Kidney tubule cell (primary cell): ENCODE results near the gene GUCY2D.
A peak's percentile ranks its signal among the peaks of the same experiment; 100 is the strongest.
"Not testable (repeated sequence)": the region's sequence is repeated elsewhere in the genome, so short reads cannot be mapped to it uniquely, and the experiment has no call there.

Experiments used
- DNase-seq: peaks from one replicate; pipeline ENCODE4 v3.0.0-alpha.2; 2018; ENCODE audit warnings: low spot score

Gene GUCY2D

DNA sequence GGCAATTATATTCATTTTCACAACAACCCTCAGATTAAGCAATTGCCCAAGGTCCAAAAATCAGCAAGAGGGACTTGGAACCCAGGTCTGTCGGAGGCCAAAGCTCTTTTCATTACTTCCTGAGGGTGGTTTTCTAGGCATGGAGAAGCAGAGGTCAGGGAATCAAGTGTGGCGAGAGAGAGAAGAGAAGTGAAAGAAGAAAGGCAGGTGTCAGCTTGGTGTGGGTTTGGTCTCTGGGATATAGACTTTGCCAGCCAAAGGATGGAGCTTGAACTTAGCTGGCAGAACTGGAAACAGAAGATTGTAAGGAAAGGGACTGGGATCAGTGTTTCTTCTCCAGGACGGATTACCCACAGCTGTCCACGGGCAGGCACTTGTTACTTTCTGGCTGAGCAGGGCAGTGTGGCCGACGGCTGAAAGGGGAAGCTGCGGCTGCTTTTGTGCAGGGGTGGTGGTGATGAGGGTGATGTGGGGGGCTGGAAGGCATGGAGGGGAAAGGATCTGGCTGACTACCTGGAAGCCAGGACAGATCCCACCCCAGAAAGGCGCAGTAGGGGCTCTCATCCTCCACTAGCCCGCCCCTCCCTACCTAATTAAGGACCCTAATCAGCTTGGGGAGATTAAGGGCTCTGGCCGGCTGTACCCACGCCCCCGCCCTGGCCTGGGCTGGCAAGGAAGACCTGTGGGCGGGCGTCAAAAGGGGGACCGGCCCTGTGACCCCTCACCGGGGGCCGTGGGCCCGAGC is at the start of gene GUCY2D:
Gene GUCY2D, plus strand, starts transcription at position 640 of the 745 bp plus-strand sequence. CDS start 433 bp downstream, outside the sequence.
- no peak for DNase-seq

DNA sequence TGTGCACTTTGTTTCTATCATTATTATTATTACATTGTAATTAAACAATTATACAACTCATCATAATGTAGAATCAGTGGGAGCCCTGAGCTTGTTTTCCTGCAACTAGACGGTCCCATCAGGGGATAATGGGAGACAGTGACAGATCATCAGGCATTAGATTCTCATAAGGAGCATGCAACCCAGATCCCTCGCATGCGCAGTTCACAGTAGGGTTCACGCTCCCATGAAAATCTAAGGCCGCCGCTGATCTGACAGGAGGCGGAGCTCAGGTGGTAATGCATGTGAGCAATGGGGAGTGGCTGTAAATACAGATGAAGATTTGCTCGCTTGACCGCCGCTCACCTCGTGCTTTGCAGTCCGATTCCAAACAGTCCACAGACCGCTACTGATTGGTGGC is 49.1 kb upstream of the GUCY2D start:
- not testable (repeated sequence) for DNase-seq

DNA sequence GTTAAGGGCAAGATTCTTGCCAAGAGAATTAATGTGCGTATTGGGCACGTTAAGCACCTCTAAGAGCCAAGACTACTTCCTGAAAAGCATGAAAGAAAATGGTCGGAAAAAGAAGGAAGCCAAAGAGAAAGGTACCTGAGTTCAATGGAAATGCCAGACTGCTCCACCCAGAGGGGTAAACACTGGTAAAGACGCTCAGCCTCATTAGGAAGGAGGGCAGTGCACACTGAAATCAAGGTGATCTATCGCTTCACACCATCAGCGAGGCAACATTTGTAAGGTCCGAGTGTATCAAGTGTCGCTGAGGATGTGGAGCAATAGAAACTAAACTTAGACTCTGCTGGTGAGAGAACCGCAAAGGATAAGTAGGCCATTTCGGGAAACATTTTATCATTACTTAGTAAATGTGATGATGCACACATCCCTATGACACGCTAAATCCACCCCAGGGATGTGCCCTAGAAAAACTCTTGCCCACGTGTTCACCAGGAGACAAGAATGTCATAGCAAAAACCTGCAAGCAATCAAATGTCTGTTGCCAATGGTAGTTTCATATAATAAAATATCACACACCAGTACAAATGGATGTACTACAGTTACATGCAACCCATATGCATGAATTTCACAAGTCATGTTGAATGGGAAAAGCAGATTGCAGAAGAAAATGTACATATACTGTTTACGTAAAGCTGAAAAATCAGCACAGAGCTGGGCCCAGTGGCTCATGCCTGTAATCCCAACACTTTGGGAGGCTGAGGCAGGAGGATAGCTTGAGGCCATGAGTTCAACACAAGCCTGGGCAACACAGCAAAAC is 46.8 kb upstream of the GUCY2D start:
- no peak for DNase-seq

DNA sequence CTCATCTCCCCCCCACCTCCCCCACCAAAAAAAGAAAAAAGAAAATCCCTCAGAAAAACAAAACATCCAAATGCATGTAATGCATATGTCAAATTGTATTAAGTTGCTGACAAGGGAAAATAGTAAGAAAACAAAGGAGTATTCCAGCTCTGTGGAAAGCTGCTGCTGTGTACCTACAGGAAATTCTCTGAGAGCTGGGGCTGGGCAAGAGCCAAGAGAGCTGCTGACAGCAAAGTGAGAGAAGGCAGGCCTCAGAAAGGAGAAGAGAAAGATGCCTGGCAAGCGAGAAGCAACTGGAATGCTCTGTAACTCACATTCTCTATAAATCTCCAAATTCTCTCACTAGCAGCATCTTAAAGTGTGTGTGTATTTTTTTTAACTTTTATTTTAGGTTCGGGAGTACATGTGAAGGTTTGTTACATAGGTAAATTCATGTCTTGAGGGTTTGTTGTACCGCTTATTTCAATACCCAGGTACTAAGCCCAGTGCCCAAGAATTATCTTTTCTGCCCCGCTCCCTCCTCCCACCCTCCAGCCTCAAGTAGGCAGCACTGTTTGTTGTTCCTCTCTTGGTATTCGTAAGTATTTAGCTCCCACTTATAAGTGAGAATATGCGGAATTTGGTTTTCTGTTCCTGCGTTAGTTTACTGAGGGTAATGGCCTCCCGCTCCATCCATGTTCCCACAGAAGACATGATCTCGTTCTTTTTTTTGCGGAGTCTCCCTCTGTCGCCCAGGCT is 46.0 kb upstream of the GUCY2D start:
- no peak for DNase-seq

DNA sequence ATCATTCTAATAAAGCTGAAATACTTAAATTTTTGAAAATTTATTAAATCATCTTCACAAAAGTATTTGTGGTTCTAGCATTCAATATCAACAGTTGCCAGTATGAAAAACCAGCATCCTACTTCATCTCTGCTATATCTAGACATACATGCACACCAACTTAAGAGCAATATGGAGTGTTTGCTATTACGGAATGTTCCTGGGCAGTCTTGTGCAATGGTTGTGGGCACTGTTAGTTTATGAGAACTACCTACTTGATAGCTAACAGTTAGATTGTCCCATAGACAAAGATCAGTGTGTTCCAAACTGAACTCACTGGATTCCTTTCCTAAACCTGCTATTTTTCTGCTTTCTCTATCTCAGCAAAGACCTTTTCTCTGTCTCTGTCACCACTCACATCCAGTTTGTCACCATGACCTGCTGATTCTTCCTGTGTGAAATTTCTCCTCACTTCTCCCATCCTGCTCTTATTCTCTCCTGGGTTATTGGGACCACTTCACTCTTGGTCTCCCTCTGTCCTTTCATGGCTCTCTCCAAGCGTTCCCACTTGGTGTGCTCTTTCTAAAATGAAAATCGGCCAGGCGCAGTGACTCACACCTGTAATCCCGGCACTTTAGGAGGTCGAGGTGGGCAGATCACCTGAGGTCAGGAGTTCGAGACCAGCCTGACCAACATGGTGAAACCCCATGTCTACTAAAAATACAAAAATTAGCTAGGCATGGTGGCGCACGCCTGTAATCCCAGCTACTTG is 42.7 kb upstream of the GUCY2D start:
- DNase-seq = no peak

DNA sequence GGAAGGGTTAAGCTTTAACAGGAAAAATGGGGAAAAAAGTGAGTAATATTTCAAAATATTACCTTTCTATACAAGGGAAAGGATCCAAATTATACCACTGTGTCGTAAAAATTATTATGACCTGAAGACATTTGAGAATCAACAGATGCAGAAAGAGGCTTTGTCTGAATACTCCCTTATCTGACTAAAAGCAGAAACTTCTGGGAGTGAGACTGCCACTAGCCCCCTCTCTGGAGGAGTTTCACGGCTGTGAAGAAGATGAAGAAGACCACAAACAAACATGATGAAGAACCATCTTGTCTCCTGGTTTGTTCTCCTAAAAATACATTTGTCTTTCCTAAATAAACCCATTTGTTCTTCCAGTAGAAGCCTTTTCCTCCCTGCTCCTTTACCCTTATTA is 41.0 kb upstream of the GUCY2D start:
- DNase-seq = no peak

DNA sequence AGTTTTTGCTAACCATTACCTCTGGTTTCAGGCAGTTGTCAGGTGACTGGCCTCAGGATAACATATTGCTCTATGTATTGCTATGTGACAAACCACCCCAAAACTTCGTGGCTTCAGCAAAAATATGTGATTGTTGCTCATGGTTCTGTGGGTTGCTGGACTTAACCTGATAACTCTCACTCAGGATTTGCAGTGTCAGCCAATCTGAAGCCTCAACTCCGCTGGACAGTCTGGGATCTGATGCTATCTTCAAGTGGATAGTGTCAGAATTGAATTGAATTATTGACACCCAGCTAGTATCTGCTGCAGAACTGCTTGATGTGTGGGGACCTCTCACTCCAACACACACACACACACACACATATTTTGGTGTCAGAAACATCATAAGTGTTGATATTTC is 34.7 kb upstream of the GUCY2D start:
- no peak for DNase-seq

DNA sequence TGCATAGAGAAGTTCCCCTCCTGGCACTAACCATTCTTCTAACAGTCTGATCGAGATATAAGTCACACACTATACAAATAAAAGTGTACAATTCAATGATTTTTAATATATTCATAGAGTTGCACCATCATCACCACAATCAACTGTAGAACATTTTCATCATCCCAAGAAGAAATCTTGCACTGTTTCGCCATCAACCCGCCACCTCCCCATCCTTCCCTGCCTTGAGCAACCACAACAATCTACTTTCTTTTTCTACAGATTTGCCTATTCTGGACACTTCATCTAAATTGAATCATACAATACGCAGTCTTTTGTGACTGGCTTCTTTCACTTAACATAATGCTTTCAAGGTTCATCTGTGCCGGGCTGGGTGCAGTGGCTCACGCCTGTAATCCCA is 33.0 kb upstream of the GUCY2D start:
- DNase-seq = no peak

DNA sequence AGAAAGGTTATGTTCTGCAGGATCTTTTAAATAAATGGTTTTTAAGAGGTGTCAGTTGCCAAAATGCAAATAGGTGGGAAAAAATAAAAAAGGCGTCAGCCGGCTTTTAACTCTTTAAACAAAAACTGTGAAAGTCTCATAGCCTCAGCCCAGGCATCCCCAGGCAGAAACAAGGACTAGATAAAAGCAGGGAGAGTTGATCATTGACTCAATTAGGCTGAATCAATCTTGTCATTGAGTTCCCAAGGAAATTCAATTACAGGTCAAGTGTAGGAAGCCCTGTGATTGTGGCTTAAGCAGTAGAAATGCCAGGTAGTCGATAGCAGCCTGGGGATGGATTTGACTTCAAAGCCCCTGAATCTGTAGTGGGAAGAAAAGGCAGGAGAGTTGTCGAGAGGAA is 30.8 kb upstream of the GUCY2D start:
- no peak for DNase-seq

DNA sequence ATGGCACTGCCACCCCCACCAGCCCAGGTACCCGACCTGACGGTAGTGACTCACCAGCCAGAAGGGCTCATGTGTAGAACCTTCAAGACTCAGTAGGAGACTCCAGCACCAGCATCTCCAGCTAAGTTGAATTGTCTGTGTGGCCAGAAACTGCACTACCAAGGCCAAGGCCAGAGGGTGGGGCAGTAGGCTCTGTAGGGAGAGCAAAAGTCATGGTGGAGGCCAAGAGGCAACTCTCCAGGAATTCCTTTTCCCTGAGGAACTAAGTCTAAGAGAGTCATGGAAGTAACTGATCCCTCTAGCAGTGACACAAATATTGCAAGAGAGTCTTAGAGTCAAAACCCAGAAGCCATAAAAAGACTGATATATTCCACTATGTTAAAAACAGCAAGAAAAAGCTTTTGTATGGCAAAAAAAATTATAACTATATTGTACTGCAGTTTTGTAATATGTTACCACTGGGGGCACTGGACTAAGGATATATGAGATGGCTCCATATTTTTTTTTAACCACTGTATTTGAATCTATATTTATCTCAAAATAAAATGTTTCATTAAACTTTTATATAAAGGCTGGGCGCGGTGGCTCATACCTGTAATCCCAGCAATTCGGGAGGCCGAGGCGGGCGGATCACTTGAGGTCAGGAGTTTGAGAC is 30.2 kb upstream of the GUCY2D start:
- DNase-seq = no peak

DNA sequence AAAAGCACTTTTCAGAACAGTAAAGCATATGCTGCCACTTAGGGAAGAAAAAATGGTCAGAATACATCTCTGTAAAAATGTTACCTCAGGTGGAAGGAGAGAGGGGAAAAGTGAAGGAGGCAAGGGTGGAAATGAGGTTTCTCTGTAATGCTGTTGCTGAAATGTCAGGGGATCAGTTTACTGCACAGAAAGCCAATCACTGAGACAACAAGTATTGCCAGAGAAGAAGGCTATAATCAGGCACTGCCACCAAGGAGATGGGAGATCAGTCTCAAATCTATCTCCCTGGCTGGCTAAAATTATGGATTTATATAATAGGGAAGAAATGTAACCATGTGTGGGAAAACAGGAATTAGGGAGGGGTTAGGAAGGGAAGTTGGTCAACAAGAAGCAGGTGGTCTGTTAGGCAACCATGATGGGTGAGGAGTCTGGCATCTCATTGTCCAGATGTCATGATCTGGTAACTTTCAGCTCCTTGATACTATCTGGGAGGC is 27.7 kb upstream of the GUCY2D start:
- DNase-seq = no peak

DNA sequence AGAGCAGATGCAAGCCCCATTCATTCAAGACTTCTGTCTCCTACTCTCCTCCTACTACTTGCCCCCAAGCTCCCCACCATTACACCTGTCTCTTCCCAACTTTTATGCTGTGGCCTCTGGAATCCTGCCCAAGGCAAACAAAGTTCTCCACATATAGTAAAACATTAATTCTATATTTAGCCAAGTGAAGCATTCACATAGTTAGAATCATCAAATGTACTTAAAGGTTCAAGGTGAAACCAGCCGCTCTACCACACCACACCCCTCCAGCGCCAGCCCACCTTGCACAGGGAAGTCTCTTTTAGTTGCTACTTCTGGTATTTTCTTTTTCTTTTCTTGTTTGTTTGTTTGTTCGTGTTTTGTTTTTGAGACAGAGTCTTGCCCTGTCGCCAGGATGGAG is 25.4 kb upstream of the GUCY2D start:
- no peak for DNase-seq

DNA sequence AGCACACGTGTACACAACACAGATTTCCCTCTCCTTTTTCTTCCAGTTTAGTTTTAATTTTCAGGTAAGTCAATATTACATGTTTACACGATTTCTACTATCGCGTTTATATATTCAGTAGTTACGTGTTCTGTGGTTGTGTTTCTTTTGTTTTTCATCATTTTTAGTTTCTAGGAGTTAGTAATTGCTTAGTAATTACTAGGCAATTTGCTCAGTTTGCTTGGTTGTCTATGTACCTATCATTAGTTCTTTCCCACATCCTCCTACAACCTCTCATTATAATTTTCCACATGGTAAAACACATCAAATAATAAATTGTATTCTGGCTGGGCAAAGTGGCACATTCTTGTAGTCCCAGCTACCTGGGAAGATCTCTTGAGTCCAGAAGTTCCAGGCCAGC is 24.6 kb upstream of the GUCY2D start:
- DNase-seq = no peak

DNA sequence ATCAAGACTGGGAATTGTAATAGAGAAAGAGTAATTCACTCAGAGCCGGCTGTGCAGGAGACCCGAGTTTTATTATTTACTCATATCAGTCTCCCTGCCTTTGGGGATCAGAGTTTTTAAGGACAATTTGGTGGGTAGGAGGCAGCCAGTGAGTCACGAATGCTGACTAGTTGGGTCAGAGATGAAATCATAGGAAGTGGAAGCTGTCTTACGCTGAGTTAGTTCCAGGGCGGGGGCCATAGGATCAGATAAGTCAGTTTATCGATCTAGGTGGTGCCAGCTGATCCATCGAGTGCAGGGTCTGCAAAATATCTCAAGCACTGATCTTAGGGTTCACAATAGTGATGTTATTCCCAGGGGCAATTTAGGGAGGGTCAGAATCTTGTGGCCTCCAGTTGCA is 20.2 kb upstream of the GUCY2D start:
- DNase-seq = peak; percentile 46

DNA sequence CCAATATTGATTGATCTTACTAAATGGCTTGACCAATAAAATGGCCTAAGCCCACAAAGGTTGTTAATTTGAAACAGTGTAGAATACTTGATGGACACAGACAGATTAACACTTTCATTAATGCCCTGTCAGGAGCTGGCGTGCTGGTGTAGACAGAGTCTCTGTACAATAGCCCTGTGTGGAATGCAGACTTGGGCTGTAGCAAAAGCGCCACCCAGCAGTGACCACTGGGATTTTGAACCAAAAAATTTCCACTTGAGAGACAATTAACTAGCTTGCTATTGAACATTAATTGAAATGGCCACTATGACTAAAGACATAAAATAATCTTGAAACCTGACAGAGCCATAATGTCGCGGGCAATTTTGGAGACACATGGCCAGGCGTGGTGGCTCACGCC is 19.7 kb upstream of the GUCY2D start:
- no peak for DNase-seq

DNA sequence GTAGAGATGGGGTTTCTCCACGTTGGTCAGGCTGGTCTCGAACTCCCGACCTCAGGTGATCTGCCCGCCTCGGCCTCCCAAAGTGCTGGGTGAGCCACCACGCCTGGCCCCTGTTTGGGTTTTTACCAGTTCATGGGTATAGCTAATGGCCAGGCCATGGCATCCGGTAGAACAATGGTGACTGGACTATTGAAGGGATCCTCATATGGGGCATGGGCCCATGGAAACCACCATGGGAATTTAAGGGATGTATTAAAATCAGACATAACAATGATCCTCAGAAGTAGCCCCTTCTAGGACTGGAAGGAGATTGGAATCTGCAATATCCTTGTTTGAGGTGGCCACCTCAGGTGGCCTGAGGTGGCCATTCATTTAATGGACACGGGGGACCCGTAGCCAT is 17.5 kb upstream of the GUCY2D start:
- DNase-seq = no peak

DNA sequence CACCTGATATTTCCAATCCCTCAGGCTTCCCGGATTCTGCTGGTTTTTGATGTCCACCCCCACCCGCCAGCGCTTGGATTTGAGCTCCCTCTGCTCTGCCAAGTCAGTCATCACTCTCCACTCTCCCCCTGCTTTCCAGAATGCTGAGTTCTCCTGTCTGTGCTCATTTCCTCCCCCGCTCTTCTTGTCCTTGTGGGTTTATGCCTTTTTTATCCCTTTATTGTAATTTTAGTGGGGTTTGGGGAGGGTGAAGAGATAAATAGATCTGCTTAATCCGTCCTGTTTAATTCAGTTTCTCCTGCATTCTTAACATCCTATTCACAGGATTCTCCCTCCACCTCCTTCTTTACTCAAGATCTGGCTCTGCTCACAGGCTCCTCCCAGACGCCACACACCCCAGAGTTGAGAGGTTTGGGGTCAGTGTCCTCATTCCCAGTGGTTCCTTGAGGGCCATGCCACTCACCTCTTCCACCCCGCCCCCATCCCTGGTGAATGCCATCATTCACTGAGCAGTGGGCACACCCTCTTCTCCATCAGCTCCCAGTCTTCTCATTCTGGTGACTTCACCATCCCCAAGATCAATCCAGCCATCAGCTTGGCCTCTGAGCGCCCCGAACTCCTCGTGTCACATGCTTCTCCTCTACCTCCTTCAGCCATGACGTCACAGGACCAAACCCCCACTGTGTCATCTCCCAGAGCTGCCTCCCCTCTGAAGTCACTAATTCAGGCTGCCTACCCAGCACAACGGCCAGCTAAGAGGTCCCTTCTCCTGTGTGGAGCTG is 15.1 kb upstream of the GUCY2D start:
- no peak for DNase-seq

DNA sequence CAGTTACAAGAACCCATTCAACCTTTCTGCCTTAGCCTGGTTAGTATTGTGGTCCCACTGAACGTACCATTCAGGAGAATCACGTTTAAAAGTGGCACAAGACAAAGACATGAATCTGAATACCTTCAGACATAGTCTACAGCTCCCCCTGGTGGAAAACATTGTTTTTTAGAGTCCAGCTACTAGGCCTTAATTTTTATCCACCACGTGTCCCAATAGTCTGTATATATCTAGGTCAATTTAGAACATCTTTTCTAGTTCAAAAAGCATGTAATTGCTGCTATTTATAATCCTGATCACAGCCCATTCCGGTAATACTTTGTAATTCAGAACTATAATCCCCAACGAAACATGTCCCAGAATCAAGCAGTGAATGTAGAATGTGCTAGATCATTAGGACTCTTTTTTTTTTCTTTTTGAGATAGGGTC is 13.7 kb upstream of the GUCY2D start:
- peak; percentile 85 for DNase-seq

DNA sequence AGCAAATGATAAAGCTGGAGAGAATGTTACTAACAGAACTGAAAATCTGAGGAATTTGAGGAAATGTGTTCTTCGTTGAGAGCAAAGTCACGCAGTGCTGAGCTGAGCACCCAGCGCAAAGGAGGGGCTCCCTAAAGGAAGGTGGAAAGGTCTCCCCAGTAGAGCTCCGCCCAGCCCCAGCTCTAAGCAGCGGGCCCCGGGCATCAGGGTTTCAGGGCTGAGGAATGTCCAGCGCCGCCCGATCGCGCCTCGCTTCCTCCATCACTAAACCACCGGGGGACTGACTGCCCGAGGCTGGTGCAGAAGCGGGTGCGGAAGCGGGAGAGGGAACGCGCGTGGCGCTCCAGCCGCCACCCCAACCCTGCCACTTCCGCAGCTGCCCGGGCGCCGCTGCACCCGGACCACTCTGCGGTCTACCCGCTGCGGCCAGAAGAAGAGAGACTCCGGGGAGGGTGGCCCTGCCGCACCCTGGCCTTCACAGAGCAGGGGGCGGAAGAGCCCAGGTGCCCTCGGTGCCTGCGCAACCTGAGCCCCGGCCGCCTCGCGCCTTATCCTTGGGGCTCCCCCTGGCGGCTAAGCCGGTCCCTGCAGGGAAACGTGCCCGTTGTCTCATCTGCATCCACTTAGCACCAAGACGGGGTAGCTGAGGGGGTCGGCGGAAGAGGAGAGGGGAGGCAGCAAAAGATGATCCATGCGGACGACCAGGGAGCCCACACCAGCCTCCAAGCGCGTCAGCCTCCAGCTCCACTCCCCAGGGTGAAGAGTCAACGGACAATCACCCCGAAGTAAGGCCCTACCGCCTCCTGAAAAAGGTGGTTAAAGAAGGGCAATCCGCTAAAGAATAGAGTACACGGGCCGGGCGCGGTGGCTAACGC is 12.4 kb upstream of the GUCY2D start:
- DNase-seq = peak; percentile 84

DNA sequence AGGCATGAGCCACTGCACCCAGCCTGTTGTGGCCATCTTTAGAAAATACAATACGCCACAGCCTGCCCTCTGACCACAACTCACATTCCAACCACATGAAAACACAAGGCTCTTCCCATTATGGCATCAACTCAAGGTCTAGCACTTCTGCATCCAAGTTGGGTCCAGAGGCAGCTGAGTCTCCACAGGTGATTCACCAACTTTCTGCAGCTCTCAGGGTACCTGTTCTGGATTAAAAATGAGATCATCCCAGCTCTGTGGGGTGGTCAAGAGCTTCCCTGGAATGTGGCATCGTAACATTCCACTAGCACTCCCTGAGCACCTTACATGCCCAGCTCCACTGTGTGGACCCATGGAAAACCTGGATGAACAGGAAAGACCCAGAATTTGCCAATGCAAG is 9.9 kb upstream of the GUCY2D start:
- peak; percentile 99 for DNase-seq
